GM18511 (cell line): ENCODE measurements around the gene N4BP2L2.

Experiments used
- ATAC-seq: cut with Tn5 transposase; IDR thresholded peaks from one replicate; pipeline ENCODE4 v1.9.1; 2021; ENCODE audit warnings: mild to moderate bottlenecking, moderate library complexity; ENCODE audit not compliant: unreplicated experiment

Gene N4BP2L2

DNA sequence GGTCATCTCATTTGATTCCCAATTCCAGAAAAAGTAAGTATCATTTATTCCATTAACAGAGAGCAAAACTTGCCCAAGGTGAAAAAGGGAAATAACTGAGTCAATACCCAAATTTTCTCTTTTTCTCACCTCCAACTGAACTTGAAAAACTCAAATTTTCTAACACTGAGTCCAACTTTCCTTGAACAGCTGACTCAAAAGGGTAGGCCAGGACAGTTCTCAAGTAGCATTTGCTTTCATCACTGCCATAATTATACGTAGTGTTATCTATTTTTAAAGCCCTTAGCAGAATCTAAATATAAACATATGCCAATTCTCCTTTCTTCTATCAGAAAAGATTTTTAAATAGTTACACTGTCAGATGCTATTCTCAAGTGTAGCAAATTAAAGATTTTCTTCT, 3.5 kb downstream of the N4BP2L2 start:
- ATAC-seq = no peak

GRCh38 chr13:32530841-32531253, 7.7 kb downstream of the N4BP2L2 start:
- ATAC-seq = peak; percentile 83

DNA sequence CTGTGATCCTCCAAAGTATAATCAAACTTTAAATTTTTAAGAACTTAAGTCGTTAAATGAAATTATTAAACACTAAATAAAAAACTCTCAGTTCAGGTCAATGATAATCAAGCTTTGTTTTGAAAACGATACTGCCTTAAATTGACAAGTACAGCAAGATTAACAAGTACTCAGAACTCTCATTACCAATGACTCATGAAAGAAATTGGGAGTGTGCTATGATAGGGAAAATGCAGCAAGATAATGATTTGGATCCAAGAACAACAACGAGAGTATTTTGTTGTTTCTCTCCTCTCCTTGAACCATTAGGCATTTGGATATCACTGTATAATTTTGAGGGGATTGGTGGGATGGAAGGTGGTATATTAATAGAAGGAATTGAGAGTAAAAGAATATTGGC, 10.2 kb downstream of the N4BP2L2 start:
- no peak for ATAC-seq

DNA sequence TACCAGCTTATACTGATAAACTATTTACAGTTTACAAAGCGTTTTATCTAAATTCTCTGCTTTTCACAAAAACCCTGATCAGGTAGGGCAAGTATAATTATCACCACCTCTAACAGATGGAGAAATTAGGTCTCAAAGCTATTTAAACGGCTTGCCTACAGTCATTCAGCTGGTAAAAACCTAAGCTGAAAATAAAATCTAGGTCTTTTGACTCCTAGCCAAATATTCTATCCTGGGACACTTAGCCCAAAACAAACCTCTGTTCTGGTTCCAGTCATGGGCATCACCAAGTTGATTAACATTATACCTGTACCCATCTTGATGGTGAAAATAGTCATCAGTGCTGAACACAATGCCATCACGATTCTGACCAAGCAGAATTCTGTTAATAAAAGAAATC, 11.4 kb downstream of the N4BP2L2 start:
- ATAC-seq = no peak

- no peak for ATAC-seq
Observed at GRCh38 chr13:32525766-32526165, 12.8 kb downstream of the N4BP2L2 start.

DNA sequence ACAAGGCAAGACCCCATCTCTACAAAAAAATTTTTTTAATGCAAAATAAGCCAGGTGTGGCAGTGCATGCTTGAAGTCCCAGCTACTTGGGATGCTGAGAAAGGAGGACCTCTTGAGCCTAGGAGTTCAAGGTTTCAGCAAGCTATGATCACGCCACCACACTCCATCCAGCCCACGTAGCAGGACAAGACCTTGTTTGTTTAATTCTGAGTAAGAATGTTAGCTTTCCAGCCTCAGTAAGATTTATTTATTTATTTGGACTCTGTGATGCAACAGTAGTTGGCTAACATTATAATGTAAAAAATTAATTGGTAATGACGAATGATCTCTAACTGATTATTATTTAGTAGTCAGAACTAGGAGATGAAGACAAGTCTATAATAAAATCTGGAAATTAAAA, 23.3 kb downstream of the N4BP2L2 start:
- ATAC-seq = no peak

DNA sequence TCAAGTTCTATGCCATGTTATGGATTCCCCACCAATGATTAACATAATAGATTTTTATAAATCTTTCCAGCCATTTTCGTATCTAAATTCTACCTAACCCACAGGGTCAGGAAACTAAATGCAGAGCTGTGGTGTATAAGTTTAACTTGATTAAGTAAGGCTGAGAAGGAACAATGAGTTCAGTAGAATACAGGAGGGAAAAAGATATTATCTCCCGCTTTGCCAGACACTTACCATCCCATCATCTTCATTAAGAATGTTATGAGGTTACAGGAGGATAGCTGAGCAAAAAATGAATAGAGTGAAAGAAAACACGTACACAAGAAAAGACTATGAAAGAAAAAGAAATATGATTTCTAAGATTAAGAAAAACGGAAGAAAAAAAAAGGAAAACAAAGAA, 27.1 kb downstream of the N4BP2L2 start:
- ATAC-seq = no peak

GRCh38 chr13:32504876-32505275, 33.7 kb downstream of the N4BP2L2 start:
- ATAC-seq = no peak

GRCh38 chr13:32504263-32504662, 34.3 kb downstream of the N4BP2L2 start:
- no peak for ATAC-seq

- no peak for ATAC-seq
Observed at GRCh38 chr13:32503727-32504126, 34.9 kb downstream of the N4BP2L2 start.

DNA sequence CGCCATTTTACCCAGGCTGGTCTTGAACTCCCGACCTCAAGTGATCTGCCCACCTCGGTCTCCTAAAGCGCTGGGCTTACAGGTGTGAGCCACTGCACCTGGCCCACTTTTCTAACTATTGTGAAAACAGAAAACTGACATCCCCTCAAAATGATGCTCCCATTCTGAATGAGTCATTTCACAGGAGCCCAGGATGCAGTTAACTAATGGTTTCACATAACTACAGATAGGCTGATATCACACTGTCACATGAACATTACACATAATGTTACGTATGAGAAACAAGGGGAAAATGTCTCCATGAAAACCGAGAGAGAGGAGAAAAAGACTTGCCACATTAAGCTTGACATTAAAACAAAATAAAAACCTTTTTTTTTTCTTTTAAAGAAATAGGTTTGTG, 37.5 kb downstream of the N4BP2L2 start:
- ATAC-seq = no peak

- ATAC-seq = no peak
Observed at GRCh38 chr13:32499538-32500210, 38.9 kb downstream of the N4BP2L2 start.

- ATAC-seq = no peak
Observed at GRCh38 chr13:32497589-32497988, 41.0 kb downstream of the N4BP2L2 start.

- ATAC-seq = no peak
Observed at GRCh38 chr13:32496599-32497160, 41.9 kb downstream of the N4BP2L2 start.

GRCh38 chr13:32495841-32496240, 42.8 kb downstream of the N4BP2L2 start:
- no peak for ATAC-seq

- ATAC-seq = no peak
Observed at GRCh38 chr13:32495429-32495828, 43.2 kb downstream of the N4BP2L2 start.

- ATAC-seq = no peak
Observed at GRCh38 chr13:32491028-32491427, 47.6 kb downstream of the N4BP2L2 start.

DNA sequence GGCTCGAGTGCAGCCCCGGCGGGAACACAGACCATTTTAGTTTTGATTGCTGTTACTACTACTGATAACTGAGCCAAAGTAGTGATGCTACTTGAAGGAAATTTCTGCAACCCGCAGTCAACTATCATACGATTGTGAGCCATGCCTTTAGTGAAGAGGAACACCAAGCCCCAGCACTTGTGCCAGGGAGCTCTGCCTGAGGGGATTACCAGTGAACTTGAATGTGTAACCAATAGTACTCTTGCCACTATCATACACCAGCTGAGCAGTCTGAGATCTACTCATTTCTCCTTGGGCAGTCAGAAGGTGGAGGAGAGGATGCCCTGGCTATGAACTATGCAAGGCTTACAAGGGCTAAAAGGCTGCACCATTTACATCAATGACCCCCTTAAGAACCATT, 61.7 kb downstream of the N4BP2L2 start:
- no peak for ATAC-seq

GRCh38 chr13:32476021-32476731, 62.4 kb downstream of the N4BP2L2 start:
- ATAC-seq = no peak

- no peak for ATAC-seq
Observed at GRCh38 chr13:32474999-32475792, 63.4 kb downstream of the N4BP2L2 start.

DNA sequence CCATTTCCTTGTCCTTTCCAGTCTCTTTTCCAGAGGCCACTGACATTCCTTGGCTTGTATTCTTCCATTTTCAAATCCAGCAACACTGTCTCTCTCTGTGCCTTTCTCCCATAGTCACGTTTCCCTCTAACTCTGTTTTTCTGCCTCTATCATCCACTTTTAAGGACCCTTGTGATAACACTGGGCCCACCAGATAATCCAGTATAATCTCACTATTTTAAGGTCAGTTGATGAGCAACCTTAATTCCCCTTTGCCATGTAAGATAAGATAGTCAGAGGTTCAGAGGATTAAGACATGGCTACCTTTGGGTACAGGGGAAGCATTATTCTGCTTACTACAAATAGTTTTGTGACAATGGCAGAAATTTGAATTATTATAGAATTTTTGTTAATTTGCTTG, 64.9 kb downstream of the N4BP2L2 start:
- no peak for ATAC-seq
